Uterus (tissue), 4 donors: ENCODE measurements around the gene CLDN6. TPM values are rescaled to one million over a fixed set of nuclear protein-coding genes. Genes with fewer than 3 reads are reported as not detected.

Experiments used
- DNase-seq, 2 donors: peaks; one replicate each; pipeline ENCODE4 v3.0.0-alpha.2; 2019 to 2020
- H3K27ac ChIP-seq, 2 donors: fragments of 200-600 bp; sonication (generic); 1 replicate in 1 of 2; 2 replicates in 1 of 2; pipeline ENCODE4 v1.5.1; 2016 to 2018
- H3K27me3 ChIP-seq, 2 donors: fragments of 200-600 bp; sonication (generic); one replicate each; pipeline ENCODE4 v1.5.1; 2018 to 2019; ENCODE audit warnings: control low read depth in 1 of 2
- H3K36me3 ChIP-seq, 2 donors: fragments of 200-600 bp; sonication (generic); one replicate each; pipeline ENCODE4 v1.5.1; 2019; ENCODE audit warnings: control low read depth in 1 of 2
- H3K4me1 ChIP-seq, 2 donors: fragments of 200-600 bp; sonication (generic); one replicate each; pipeline ENCODE4 v1.5.1; 2018 to 2019; ENCODE audit warnings: control low read depth in 1 of 2
- H3K4me3 ChIP-seq, 2 donors: fragments of 200-600 bp; sonication (generic); 1 replicate in 1 of 2; 2 replicates in 1 of 2; pipeline ENCODE4 v1.5.1; 2018 to 2019; ENCODE audit warnings: mild to moderate bottlenecking in 1 of 2
- H3K9me3 ChIP-seq, 2 donors: fragments of 200-600 bp; sonication (generic); one replicate each; pipeline ENCODE4 v1.5.1; 2019; ENCODE audit warnings: control low read depth in 1 of 2
- CTCF ChIP-seq, 4 experiments: fragments of 200-600 bp in 2 of 4; fragments of 450-650 bp in 2 of 4; sonication (generic) in 2 of 4; IDR thresholded peaks; one replicate each; pipeline ENCODE4 v1.5.1; 2016 to 2019; ENCODE audit warnings: antibody characterized with exemption in 4 of 4, mild to moderate bottlenecking in 2 of 4, moderate library complexity in 1 of 4
- POLR2A ChIP-seq, 2 donors: fragments of 450-650 bp; IDR thresholded peaks; one replicate each; pipeline ENCODE4 v1.6.1; 2016; ENCODE audit warnings: antibody characterized with exemption in 2 of 2, mild to moderate bottlenecking in 1 of 2, moderate library complexity in 1 of 2
- intact Hi-C: fragments of 100-400 bp; cut with DNase I; formaldehyde crosslinking; loops from one replicate; pipeline ENCODE4 v1.15.1; 2023; ENCODE audit warnings: low total_unique reads
- total RNA-seq, 4 donors: library from RNA; depleted of rRNA in 3 of 4; stranded (reverse); fragments of >200 nt in 3 of 4; gene quantifications; one replicate each; pipeline versions ENCODE4 v1.1.0 to v1.2.4, GENCODE V29; 2014 to 2023
- donor health status: DM: yes; HTN: yes; CAD: no.

Gene CLDN6
- total RNA-seq, 4 donors from 2014 or later, result 4.1 TPM; not detected in 3

- no peaks in the 10 kb centered on the region for H3K36me3 ChIP-seq
- TF ChIP-seq CTCF (IDR thresholded peaks at IDR 0.05) (no peak), POLR2A (IDR thresholded peaks at IDR 0.05) (no peak)
- H3K27me3 ChIP-seq, result peaks cover 3 to 12% of the 10 kb centered on the region in 2 donors
- no peaks in the 10 kb centered on the region for H3K4me1 ChIP-seq
- no peak for DNase-seq
- no peak overlapping the region for H3K27ac ChIP-seq
- H3K4me3 ChIP-seq, result no peak overlapping the region
- intact Hi-C loops, result no loop called here
- no peaks in the 10 kb centered on the region for H3K9me3 ChIP-seq
These were observed 10.7 kb downstream of the CLDN6 start for GRCh38 chr16:3007059-3007956.

- H3K27me3 ChIP-seq, result peaks cover 0 to 15% of the 10 kb centered on the region in 2 donors
- H3K4me1 ChIP-seq, result no peaks in the 10 kb centered on the region
- H3K9me3 ChIP-seq, result no peaks in the 10 kb centered on the region
- intact Hi-C loops, result no loop called here
- no peak for TF ChIP-seq POLR2A (IDR thresholded peaks at IDR 0.05)
- TF ChIP-seq CTCF (IDR thresholded peaks at IDR 0.05), result no peak
- DNase-seq, result no peak
- no peaks in the 10 kb centered on the region for H3K36me3 ChIP-seq
- no peak overlapping the region for H3K4me3 ChIP-seq
- H3K27ac ChIP-seq, result no peak overlapping the region
These were observed 13.2 kb downstream of the CLDN6 start for GRCh38 chr16:3004781-3005284.

GRCh38 chr16:3004319-3004718 is 13.7 kb downstream of the CLDN6 start:
- intact Hi-C loops, result no loop called here
- H3K27me3 ChIP-seq, result peaks cover 0 to 15% of the 10 kb centered on the region in 2 donors

GRCh38 chr16:3003582-3004270 is 14.3 kb downstream of the CLDN6 start:
- Histone ChIP-seq H3K27me3 (peaks cover 0 to 15% of the 10 kb centered on the region in 2 donors), H3K27ac (no peak overlapping the region), H3K4me1 (no peaks in the 10 kb centered on the region), H3K36me3 (no peaks in the 10 kb centered on the region), H3K9me3 (no peaks in the 10 kb centered on the region), H3K4me3 (no peak overlapping the region)
- intact Hi-C loops, result no loop called here
- DNase-seq, result peak; percentile 88
- TF ChIP-seq CTCF (IDR thresholded peaks at IDR 0.05) (peak; percentile 50 to 78 (median 56)), POLR2A (IDR thresholded peaks at IDR 0.05) (no peak)

More at GRCh38 chr16:3004319-3004718, 13.7 kb downstream of the CLDN6 start:
- H3K36me3 ChIP-seq, result no peaks in the 10 kb centered on the region
- no peak for TF ChIP-seq POLR2A (IDR thresholded peaks at IDR 0.05)
- TF ChIP-seq CTCF (IDR thresholded peaks at IDR 0.05), result no peak
- H3K9me3 ChIP-seq, result no peaks in the 10 kb centered on the region
- no peaks in the 10 kb centered on the region for H3K4me1 ChIP-seq
- DNase-seq, result no peak
- H3K27ac ChIP-seq, result no peak overlapping the region
- no peak overlapping the region for H3K4me3 ChIP-seq

GRCh38 chr16:3001316-3001715 is 16.7 kb downstream of the CLDN6 start:
- H3K4me3 ChIP-seq, result no peak overlapping the region
- no peaks in the 10 kb centered on the region for H3K9me3 ChIP-seq
- TF ChIP-seq CTCF (IDR thresholded peaks at IDR 0.05) (no peak), POLR2A (IDR thresholded peaks at IDR 0.05) (no peak)
- H3K27me3 ChIP-seq, result peaks cover 0 to 10% of the 10 kb centered on the region in 2 donors
- no peaks in the 10 kb centered on the region for H3K36me3 ChIP-seq
- no peak for DNase-seq
- intact Hi-C loops, result no loop called here
- H3K27ac ChIP-seq, result no peak overlapping the region
- no peaks in the 10 kb centered on the region for H3K4me1 ChIP-seq
